Esophagus squamous epithelium (tissue), 4 donors: ENCODE data around the gene PSMD13.
"Not testable (repeated sequence)": the region's sequence is repeated elsewhere in the genome, so short reads cannot be mapped to it uniquely, and the experiment has no call there.

Source experiments
- POLR2A ChIP-seq, 4 donors: fragments of 450-650 bp; IDR thresholded peaks; one replicate each; pipeline ENCODE4 v1.6.1; 2017; ENCODE audit warnings: antibody characterized with exemption in 4 of 4, mild to moderate bottlenecking in 4 of 4, moderate library complexity in 3 of 4
- TF ChIP-seq, protein P1 (sequence below), 6 experiments: fragments of 450-650 bp in 4 of 6; fragments of 200-600 bp in 2 of 6; sonication (generic) in 2 of 6; IDR thresholded peaks; one replicate each; pipeline ENCODE4 v1.5.1; 2016 to 2019; ENCODE audit warnings: antibody characterized with exemption in 6 of 6, mild to moderate bottlenecking in 4 of 6, moderate library complexity in 4 of 6

DNA sequence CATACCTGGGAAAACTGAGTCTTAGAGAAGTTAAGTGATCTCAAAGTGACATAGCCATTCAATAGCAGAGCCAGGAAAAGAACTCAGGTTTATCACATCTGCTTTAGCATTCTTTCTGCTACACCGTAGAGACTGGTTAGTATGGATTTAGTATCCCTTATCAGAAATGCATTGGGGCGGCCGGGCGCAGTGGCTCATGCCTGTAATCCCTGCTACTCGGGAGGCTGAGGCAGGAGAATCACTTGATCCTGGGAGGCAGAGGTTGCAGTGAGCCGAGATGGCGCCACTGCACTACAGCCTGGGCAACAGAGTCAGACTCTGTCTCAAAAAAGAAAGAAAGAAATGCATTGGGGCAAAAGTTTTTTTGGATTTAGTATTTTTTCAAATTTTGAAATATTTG lies 1.6 kb downstream of the PSMD13 start:
- TF ChIP-seq, protein P1, sequence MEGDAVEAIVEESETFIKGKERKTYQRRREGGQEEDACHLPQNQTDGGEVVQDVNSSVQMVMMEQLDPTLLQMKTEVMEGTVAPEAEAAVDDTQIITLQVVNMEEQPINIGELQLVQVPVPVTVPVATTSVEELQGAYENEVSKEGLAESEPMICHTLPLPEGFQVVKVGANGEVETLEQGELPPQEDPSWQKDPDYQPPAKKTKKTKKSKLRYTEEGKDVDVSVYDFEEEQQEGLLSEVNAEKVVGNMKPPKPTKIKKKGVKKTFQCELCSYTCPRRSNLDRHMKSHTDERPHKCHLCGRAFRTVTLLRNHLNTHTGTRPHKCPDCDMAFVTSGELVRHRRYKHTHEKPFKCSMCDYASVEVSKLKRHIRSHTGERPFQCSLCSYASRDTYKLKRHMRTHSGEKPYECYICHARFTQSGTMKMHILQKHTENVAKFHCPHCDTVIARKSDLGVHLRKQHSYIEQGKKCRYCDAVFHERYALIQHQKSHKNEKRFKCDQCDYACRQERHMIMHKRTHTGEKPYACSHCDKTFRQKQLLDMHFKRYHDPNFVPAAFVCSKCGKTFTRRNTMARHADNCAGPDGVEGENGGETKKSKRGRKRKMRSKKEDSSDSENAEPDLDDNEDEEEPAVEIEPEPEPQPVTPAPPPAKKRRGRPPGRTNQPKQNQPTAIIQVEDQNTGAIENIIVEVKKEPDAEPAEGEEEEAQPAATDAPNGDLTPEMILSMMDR (IDR thresholded peaks at IDR 0.05): not testable (repeated sequence)
- TF ChIP-seq POLR2A (IDR thresholded peaks at IDR 0.05): not testable (repeated sequence)
